Dermis blood vessel endothelial cell (primary cell): ENCODE measurements around the gene REM2. TPM values are rescaled to one million over a fixed set of nuclear protein-coding genes. Genes with fewer than 3 reads are reported as not detected.
A peak's percentile ranks its signal among the peaks of the same experiment; 100 is the strongest.

Experiments used
- DNase-seq: peaks from one replicate; pipeline ENCODE4 v3.0.0; 2010
- total RNA-seq: library from RNA; depleted of rRNA; stranded (reverse); fragments of >200 nt; gene quantifications from 2 replicates; pipeline ENCODE4 v1.2.3, GENCODE V29; 2014

Gene REM2
- total RNA-seq, 1 donor from 2014 or later: not detected

- no peak for DNase-seq
These were observed 7.8 kb upstream of the REM2 start for GRCh38 chr14:22875003-22875747.

GRCh38 chr14:22875748-22876319, 7.2 kb upstream of the REM2 start:
- DNase-seq: no peak

- DNase-seq: no peak
These were observed 6.0 kb upstream of the REM2 start for GRCh38 chr14:22877000-22877501.

GRCh38 chr14:22878271-22879246, 4.5 kb upstream of the REM2 start:
- DNase-seq: no peak

GRCh38 chr14:22882064-22882463, 958 bp upstream of the REM2 start:
- DNase-seq: no peak

- peak; percentile 59 for DNase-seq
These were observed 371 bp upstream of the REM2 start for GRCh38 chr14:22882529-22883172.

- no peak for DNase-seq
These were observed 1.2 kb downstream of the REM2 start for GRCh38 chr14:22884076-22884737.

GRCh38 chr14:22884738-22885523, 1.9 kb downstream of the REM2 start:
- no peak for DNase-seq

- DNase-seq: no peak
These were observed 3.0 kb downstream of the REM2 start for GRCh38 chr14:22885975-22886374.

- DNase-seq: peak; percentile 62
These were observed 3.7 kb downstream of the REM2 start for GRCh38 chr14:22886500-22887259.

GRCh38 chr14:22887260-22887989, 4.4 kb downstream of the REM2 start:
- DNase-seq: peak; percentile 26

- no peak for DNase-seq
These were observed 5.0 kb downstream of the REM2 start for GRCh38 chr14:22887990-22888378.

GRCh38 chr14:22888662-22889061, 5.6 kb downstream of the REM2 start:
- no peak for DNase-seq

- no peak for DNase-seq
These were observed 7.4 kb downstream of the REM2 start for GRCh38 chr14:22890416-22890815.

GRCh38 chr14:22892488-22892887, 9.5 kb downstream of the REM2 start:
- no peak for DNase-seq

- no peak for DNase-seq
These were observed 10.7 kb downstream of the REM2 start for GRCh38 chr14:22893706-22894105.

GRCh38 chr14:22895402-22895801, 12.4 kb downstream of the REM2 start:
- no peak for DNase-seq

GRCh38 chr14:22896356-22896755, 13.3 kb downstream of the REM2 start:
- DNase-seq: no peak

GRCh38 chr14:22896760-22897159, 13.7 kb downstream of the REM2 start:
- DNase-seq: no peak

GRCh38 chr14:22897357-22897756, 14.3 kb downstream of the REM2 start:
- no peak for DNase-seq
